ENCODE results near the gene ADI1. TPM values are rescaled to one million over a fixed set of nuclear protein-coding genes. Genes with fewer than 3 reads are reported as not detected.

ADI1 gene
- total RNA-seq, 2 experiments from 2014 or later: 28.4 to 30.2 TPM

- H3K4me1 ChIP-seq (ENCODE audit: insufficient read depth, low read length): peaks cover 9% of the 10 kb centered on the region
- ChIA-PET CTCF (interaction anchor here (0.9 to 1.0 kb wide), 3 partner anchors 19 to 48 kb away, joined by 3 to 4 read pairs (median 3); no protein-coding TSS in a partner anchor), POLR2A (no interaction called here)
- ATAC-seq (ENCODE audit: poor library complexity) (peak; percentile 86), DNase-seq (peak in 4 of 14 experiments; percentile 43 to 73 (median 66))
- no peaks in the 10 kb centered on the region for H3K9me3 Mint-ChIP-seq
- H3K27ac Mint-ChIP-seq: peak overlapping the region; percentile 56
- peaks cover 13% of the 10 kb centered on the region for H3K4me1 Mint-ChIP-seq (ENCODE audit: low read depth)
- H3K36me3 Mint-ChIP-seq (ENCODE audit: low read depth): peaks cover 62% of the 10 kb centered on the region
- intact Hi-C loops (cut with DNase I, micrococcal nuclease): loop anchor here (1.0 to 5.0 kb wide), 3 partner anchors 40 to 1340 kb away; no protein-coding TSS in a partner anchor
- H3K4me3 ChIP-seq (ENCODE audit: low read length): no peak overlapping the region
- peak; percentile 90 for TF ChIP-seq CTCF (IDR thresholded peaks at IDR 0.05)
- no peak overlapping the region for H3K4me3 Mint-ChIP-seq
- no peaks in the 10 kb centered on the region for H3K27me3 ChIP-seq (ENCODE audit: control insufficient read depth in 1 of 2, insufficient read depth in 2 of 2, low read length in 2 of 2)
- peaks cover 51% of the 10 kb centered on the region for H3K36me3 ChIP-seq (ENCODE audit: insufficient read depth, low read length)
- H3K27me3 Mint-ChIP-seq: no peaks in the 10 kb centered on the region
- H3K27ac ChIP-seq (ENCODE audit: low read depth in 1 of 2, low read length in 2 of 2): no peak overlapping the region
- H3K9me3 ChIP-seq (ENCODE audit: control insufficient read depth in 1 of 2, insufficient read depth in 1 of 2, low read length in 2 of 2): peaks cover 0 to 3% of the 10 kb centered on the region in 2 experiments
Measured at GRCh38 chr2:3461801-3462492, 57.4 kb downstream of the ADI1 start.

GRCh38 chr2:3460831-3461800 lies 58.2 kb downstream of the ADI1 start:
- ChIA-PET POLR2A (no interaction called here), CTCF (interaction anchor here (0.9 kb wide), 1 partner anchor 20 kb away, joined by 3 read pairs; no protein-coding TSS in a partner anchor)
- peak overlapping the region; percentile 56 for H3K27ac Mint-ChIP-seq
- peaks cover 49% of the 10 kb centered on the region for H3K36me3 ChIP-seq (ENCODE audit: insufficient read depth, low read length)
- H3K9me3 Mint-ChIP-seq: no peaks in the 10 kb centered on the region
- no peaks in the 10 kb centered on the region for H3K27me3 Mint-ChIP-seq
- H3K27me3 ChIP-seq (ENCODE audit: control insufficient read depth in 1 of 2, insufficient read depth in 2 of 2, low read length in 2 of 2): no peaks in the 10 kb centered on the region
- no peak overlapping the region for H3K4me3 ChIP-seq (ENCODE audit: low read length)
- TF ChIP-seq CTCF (IDR thresholded peaks at IDR 0.05): no peak
- H3K4me3 Mint-ChIP-seq: no peak overlapping the region
- H3K4me1 ChIP-seq (ENCODE audit: insufficient read depth, low read length): peaks cover 9% of the 10 kb centered on the region
- peaks cover 0 to 3% of the 10 kb centered on the region in 2 experiments for H3K9me3 ChIP-seq (ENCODE audit: control insufficient read depth in 1 of 2, insufficient read depth in 1 of 2, low read length in 2 of 2)
- no peak overlapping the region for H3K27ac ChIP-seq (ENCODE audit: low read depth in 1 of 2, low read length in 2 of 2)
- peak; percentile 37 for ATAC-seq (ENCODE audit: poor library complexity)
- DNase-seq: no peak
- peaks cover 13% of the 10 kb centered on the region for H3K4me1 Mint-ChIP-seq (ENCODE audit: low read depth)
- intact Hi-C loops (cut with DNase I, micrococcal nuclease): loop anchor here (5.0 kb wide), 2 partner anchors 39 to 1339 kb away; no protein-coding TSS in a partner anchor
- peaks cover 60% of the 10 kb centered on the region for H3K36me3 Mint-ChIP-seq (ENCODE audit: low read depth)

- no peaks in the 10 kb centered on the region for H3K9me3 Mint-ChIP-seq
- ChIA-PET POLR2A (no interaction called here), CTCF (no interaction called here)
- no peaks in the 10 kb centered on the region for H3K27me3 Mint-ChIP-seq
- peaks cover 13% of the 10 kb centered on the region for H3K4me1 Mint-ChIP-seq (ENCODE audit: low read depth)
- no peak overlapping the region for H3K27ac Mint-ChIP-seq
- TF ChIP-seq CTCF (IDR thresholded peaks at IDR 0.05): no peak
- Histone ChIP-seq H3K4me1 (ENCODE audit: insufficient read depth, low read length) (peaks cover 9% of the 10 kb centered on the region), H3K4me3 (ENCODE audit: low read length) (no peak overlapping the region), H3K36me3 (ENCODE audit: insufficient read depth, low read length) (peaks cover 44% of the 10 kb centered on the region), H3K9me3 (ENCODE audit: control insufficient read depth in 1 of 2, insufficient read depth in 1 of 2, low read length in 2 of 2) (peaks cover 0 to 3% of the 10 kb centered on the region in 2 experiments), H3K27me3 (ENCODE audit: control insufficient read depth in 1 of 2, insufficient read depth in 2 of 2, low read length in 2 of 2) (no peaks in the 10 kb centered on the region), H3K27ac (ENCODE audit: low read depth in 1 of 2, low read length in 2 of 2) (no peak overlapping the region)
- intact Hi-C loops (cut with DNase I, micrococcal nuclease): loop anchor here (5.0 kb wide), 2 partner anchors 38 to 1338 kb away; no protein-coding TSS in a partner anchor
- DNase-seq: no peak
- H3K4me3 Mint-ChIP-seq: no peak overlapping the region
- H3K36me3 Mint-ChIP-seq (ENCODE audit: low read depth): peaks cover 60% of the 10 kb centered on the region
- ATAC-seq (ENCODE audit: poor library complexity): no peak
Measured at GRCh38 chr2:3460156-3460555, 59.2 kb downstream of the ADI1 start.

All from CD4-positive, alpha-beta T cell (primary cell).